Mesodermal cell (in vitro differentiated cells): ENCODE measurements around the gene CRY2.
"Not testable (repeated sequence)": the region's sequence is repeated elsewhere in the genome, so short reads cannot be mapped to it uniquely, and the experiment has no call there.

Experiments used
- H3K27ac ChIP-seq: 2 replicates; pipeline ENCODE4 v1.7.0; 2013; ENCODE audit warnings: mild to moderate bottlenecking, low read depth, low read length, moderate library complexity; ENCODE audit not compliant: severe bottlenecking
- H3K36me3 ChIP-seq: 2 replicates; pipeline ENCODE4 v1.7.1; 2013; ENCODE audit warnings: mild to moderate bottlenecking, low read length, moderate library complexity; ENCODE audit not compliant: control insufficient read depth, insufficient read depth
- H3K4me1 ChIP-seq: one replicate; pipeline ENCODE4 v1.7.1; 2013; ENCODE audit warnings: mild to moderate bottlenecking, low read length; ENCODE audit not compliant: insufficient read depth, control insufficient read depth, poor library complexity, severe bottlenecking
- H3K4me3 ChIP-seq: 2 replicates; pipeline ENCODE4 v1.7.0; 2013; ENCODE audit warnings: low read length, control low read depth, mild to moderate bottlenecking; ENCODE audit not compliant: insufficient read depth, poor library complexity, severe bottlenecking; ENCODE audit errors: extremely low read depth
- H3K9me3 ChIP-seq: 2 replicates; pipeline ENCODE4 v1.7.1; 2013; ENCODE audit warnings: mild to moderate bottlenecking, low read length, moderate library complexity; ENCODE audit not compliant: control insufficient read depth
- WGBS, 2 experiments: methylation state at CpG; one replicate each; pipeline ENCODE4 v1.1.5; 2013; ENCODE audit warnings: missing lambda C conversion rate in 2 of 2; ENCODE audit not compliant: insufficient coverage in 2 of 2; 5-methylcytosine and 5-hydroxymethylcytosine counted together

CRY2 gene

GRCh38 chr11:45834298-45834756 is 12.9 kb upstream of the CRY2 start:
- Histone ChIP-seq H3K9me3 (no peaks in the 10 kb centered on the region), H3K36me3 (no peaks in the 10 kb centered on the region), H3K4me3 (no peak overlapping the region), H3K4me1 (no peaks in the 10 kb centered on the region), H3K27ac (no peak overlapping the region)
- WGBS, 2 experiments = 77 to 93% methylated on average over 3 of the region's 4 CpGs

GRCh38 chr11:45839204-45839603 is 8.1 kb upstream of the CRY2 start:
- 86 to 88% methylated on average over 6 of the region's 6 CpGs for WGBS, 2 experiments
- Histone ChIP-seq H3K4me3 (no peak overlapping the region), H3K36me3 (no peaks in the 10 kb centered on the region), H3K4me1 (no peaks in the 10 kb centered on the region), H3K9me3 (no peaks in the 10 kb centered on the region), H3K27ac (no peak overlapping the region)

GRCh38 chr11:45840251-45840650 is 7.0 kb upstream of the CRY2 start:
- not testable (repeated sequence) for H3K4me1 ChIP-seq, H3K36me3 ChIP-seq, H3K9me3 ChIP-seq, H3K4me3 ChIP-seq, H3K27ac ChIP-seq
- 80 to 98% methylated on average over 2 to 5 of the region's 13 CpGs for WGBS, 2 experiments

- Histone ChIP-seq H3K9me3 (no peaks in the 10 kb centered on the region), H3K27ac (no peak overlapping the region), H3K4me3 (no peak overlapping the region), H3K4me1 (peaks cover 1% of the 10 kb centered on the region), H3K36me3 (no peaks in the 10 kb centered on the region)
- WGBS, 2 experiments = 23 to 26% methylated on average over 15 to 20 of the region's 22 CpGs
These were observed 3.9 kb upstream of the CRY2 start for GRCh38 chr11:45843158-45843924.

- Histone ChIP-seq H3K27ac (no peak overlapping the region), H3K9me3 (no peaks in the 10 kb centered on the region), H3K4me1 (peaks cover 8% of the 10 kb centered on the region), H3K4me3 (no peak overlapping the region), H3K36me3 (no peaks in the 10 kb centered on the region)
- WGBS, 2 experiments = 54% methylated on average over 1 of the region's 3 CpGs; no CpG with 5 or more reads in 1 of the 2 experiments
These were observed 2.3 kb upstream of the CRY2 start for GRCh38 chr11:45844822-45845578.

GRCh38 chr11:45846174-45846675 is 1.1 kb upstream of the CRY2 start:
- Histone ChIP-seq H3K27ac (no peak overlapping the region), H3K4me1 (peaks cover 8% of the 10 kb centered on the region), H3K9me3 (no peaks in the 10 kb centered on the region), H3K4me3 (no peak overlapping the region), H3K36me3 (no peaks in the 10 kb centered on the region)
- 72 to 78% methylated on average over 4 of the region's 4 CpGs for WGBS, 2 experiments

- 0 to 1% methylated on average over 9 of the region's 16 CpGs for WGBS, 2 experiments
- Histone ChIP-seq H3K4me1 (peaks cover 8% of the 10 kb centered on the region), H3K36me3 (no peaks in the 10 kb centered on the region), H3K4me3 (peak overlapping the region; percentile 77), H3K9me3 (no peaks in the 10 kb centered on the region), H3K27ac (peak overlapping the region; percentile 86)
These were observed 639 bp downstream of the CRY2 start for GRCh38 chr11:45847911-45848316.

GRCh38 chr11:45848654-45849081 is 1.4 kb downstream of the CRY2 start:
- Histone ChIP-seq H3K27ac (no peak overlapping the region), H3K36me3 (no peaks in the 10 kb centered on the region), H3K4me1 (peaks cover 8% of the 10 kb centered on the region), H3K9me3 (no peaks in the 10 kb centered on the region), H3K4me3 (peak overlapping the region; percentile 77)
- 69 to 85% methylated on average over 6 to 7 of the region's 8 CpGs for WGBS, 2 experiments

- whole genome bisulfite sequencing, 2 experiments = 100% methylated on average over 2 of the region's 2 CpGs
These were observed 3.2 kb downstream of the CRY2 start for GRCh38 chr11:45850446-45850845.

GRCh38 chr11:45851228-45851627 is 4.0 kb downstream of the CRY2 start:
- Histone ChIP-seq H3K4me1 (peaks cover 11% of the 10 kb centered on the region), H3K4me3 (no peak overlapping the region), H3K9me3 (no peaks in the 10 kb centered on the region), H3K36me3 (peaks cover 5% of the 10 kb centered on the region), H3K27ac (no peak overlapping the region)
- whole genome bisulfite sequencing, 2 experiments = 75 to 83% methylated on average over 1 of the region's 2 CpGs

More at GRCh38 chr11:45850446-45850845, 3.2 kb downstream of the CRY2 start:
- Histone ChIP-seq H3K27ac (no peak overlapping the region), H3K9me3 (no peaks in the 10 kb centered on the region), H3K4me1 (peaks cover 11% of the 10 kb centered on the region), H3K4me3 (no peak overlapping the region), H3K36me3 (no peaks in the 10 kb centered on the region)
